GM18873 (cell line): ENCODE measurements around the gene PWWP3B.
"Not testable (repeated sequence)": the region's sequence is repeated elsewhere in the genome, so short reads cannot be mapped to it uniquely, and the experiment has no call there.

Experiments used
- ATAC-seq: cut with Tn5 transposase; IDR thresholded peaks from one replicate; pipeline ENCODE4 v1.9.1; 2021; ENCODE audit warnings: mild to moderate bottlenecking, moderate library complexity, moderate number of reproducible peaks; ENCODE audit not compliant: unreplicated experiment, low FRiP score

The PWWP3B gene

DNA sequence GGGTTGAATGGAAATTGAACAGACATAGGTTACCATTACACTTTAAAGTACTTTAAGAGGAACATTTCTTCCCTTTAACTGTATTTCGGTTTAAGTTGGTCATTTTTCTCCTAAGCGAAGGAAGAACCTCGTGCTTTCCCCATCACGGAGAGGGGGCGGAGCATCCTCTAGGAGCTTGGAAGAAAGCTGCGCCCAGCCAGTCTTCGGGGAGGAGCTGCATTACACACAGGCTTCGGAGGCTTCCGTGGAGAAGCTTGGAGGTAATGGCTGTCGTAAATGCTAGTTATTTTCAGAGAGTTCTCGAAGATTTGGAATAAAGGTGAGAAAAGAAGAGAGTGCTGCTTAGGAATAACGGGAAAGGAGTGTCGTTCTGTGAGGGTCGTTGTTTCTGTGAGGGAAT is at the start of gene PWWP3B:
Gene PWWP3B (plus strand): TSS at position 199 of the 400 bp plus-strand sequence. CDS start 37,128 bp downstream, outside the sequence.
- no peak for ATAC-seq

DNA sequence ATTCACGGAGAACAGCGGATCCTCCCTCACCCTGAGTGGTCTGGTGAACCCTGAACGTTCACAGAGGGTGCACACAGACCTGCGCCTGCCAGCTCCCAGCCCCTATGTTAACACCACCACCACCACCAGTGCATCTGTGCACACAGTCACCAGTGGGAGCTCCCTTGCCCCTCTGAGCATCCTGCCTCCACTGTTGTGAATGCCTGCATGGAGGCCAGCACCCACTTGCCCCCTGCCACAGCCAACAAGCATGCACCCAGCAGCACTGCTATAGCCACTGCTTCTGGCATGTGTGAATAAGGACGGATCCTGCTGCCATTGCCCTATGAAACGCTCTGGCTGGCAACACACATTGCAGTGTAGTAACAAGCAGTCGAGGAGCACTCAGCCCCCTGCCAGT is 29.1 kb upstream of the PWWP3B start:
- no peak for ATAC-seq

DNA sequence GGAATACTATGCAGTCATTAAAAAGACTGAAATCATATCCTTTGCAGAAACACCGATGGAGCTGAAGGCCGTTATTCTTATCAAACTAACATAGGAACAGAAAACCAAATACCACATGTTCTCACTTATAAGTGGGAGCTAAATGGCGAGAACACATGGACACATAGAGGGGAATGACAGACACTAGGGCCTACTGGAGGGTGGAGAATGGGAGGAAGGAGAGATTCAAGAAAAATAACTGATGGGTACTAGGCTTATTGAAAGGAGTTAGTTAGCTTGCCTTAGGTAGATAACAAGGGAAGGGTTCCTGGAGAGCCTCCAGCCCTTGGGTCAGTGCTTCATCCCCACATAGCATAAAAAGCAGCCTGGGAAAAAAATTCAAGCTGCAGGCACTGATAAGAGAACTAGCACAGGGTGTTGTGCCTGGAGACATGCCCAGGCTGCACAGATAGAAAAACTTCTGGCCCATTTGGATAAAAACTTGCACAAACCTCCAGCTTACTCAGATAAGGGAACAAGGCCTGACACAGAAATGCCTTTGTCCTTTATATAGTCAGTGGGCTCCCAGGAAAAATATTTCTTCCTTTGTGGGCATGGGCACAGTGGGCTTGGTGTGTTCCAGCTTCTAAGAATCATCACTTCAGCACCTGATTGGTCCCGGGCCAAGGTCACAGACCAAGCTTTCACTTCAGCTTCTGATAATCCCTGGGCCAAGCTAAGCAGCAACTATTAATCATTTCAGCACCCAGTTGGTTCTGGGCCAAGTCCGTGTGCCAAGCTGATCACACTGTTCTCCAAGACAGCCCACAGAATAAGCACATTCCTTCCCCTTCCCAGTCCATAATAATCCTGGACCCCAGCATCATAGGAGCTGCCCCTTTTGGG is 23.1 kb upstream of the PWWP3B start:
- ATAC-seq, result no peak

DNA sequence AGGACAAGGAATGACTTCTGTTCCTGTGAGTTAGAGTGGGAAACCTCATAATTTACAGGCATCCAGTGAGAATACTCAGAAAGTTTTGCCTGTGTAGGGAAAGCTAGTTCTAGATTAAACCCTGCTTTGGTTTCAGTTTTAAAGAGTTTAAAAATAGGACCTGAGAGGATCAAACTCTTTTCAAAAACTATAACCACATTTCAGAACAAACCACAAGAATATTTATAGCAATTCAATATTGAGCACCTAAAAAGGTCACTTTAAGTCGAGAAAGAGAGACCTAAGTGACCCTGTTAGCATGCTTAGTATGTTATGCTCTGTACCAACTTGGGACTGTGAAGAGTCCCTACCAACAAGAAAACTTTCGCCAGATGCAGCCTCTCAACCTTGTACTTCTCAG is 17.4 kb upstream of the PWWP3B start:
- ATAC-seq, result no peak

DNA sequence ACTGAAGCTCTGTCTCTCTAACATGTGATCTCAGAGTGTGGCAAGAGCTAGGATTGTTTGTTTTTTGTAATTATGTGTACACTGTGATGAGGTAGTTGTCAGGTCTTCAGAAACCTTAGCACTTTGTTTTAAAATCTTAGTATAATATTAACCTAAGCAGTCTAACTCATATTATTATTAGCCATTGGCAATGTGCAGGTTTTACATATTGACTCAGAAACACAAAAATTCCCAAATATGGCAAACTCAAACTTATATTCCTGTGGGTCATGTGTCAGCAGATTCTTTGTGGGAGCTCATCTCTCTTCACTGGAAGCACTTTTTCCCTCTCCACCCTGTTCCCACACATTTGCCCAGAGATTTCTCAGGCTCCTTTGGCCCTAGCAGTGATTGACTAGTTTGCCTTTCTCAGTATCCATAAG is 8.2 kb upstream of the PWWP3B start:
- no peak for ATAC-seq

DNA sequence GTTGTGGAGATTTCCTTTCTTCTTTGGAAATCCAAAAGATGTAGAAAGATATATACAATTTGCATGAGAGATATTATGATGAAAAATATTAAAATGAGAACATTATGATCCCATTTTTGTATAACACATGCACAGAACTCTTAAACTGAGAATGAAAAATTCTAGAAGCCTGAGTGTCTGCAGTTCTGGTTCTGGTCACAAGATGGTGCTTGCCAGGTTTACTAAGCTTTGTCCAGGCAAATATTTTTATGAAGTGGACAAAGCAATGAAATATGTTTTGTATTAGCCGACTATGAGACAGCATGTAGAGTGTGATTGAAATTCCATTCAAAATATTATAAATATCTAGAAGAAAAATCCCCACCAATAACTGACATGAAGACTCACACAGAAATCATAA is 2.2 kb downstream of the PWWP3B start:
- ATAC-seq, result no peak

DNA sequence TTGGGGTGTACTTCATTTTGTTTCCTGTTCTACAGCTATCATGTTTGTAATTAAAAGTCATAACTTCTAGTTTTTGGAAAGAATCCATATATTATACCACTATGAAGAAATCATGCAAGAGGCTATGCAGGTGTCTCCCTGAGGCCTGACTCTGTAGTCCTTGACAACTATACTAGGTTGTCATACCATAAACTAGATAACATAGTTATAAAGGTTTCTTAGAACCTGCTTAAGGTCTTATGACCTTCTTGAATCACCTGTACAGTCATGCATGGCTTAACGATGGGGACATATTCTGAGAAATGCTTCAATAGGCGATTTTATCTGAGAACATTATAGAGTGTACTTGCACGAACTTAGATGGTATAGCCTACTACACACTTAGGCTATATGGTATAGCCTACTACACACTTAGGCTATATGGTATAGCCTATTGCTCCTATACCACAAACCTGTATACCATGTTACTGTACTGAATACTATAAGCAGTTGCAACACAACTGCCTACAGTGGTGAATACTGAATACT is 3.3 kb downstream of the PWWP3B start:
- no peak for ATAC-seq

DNA sequence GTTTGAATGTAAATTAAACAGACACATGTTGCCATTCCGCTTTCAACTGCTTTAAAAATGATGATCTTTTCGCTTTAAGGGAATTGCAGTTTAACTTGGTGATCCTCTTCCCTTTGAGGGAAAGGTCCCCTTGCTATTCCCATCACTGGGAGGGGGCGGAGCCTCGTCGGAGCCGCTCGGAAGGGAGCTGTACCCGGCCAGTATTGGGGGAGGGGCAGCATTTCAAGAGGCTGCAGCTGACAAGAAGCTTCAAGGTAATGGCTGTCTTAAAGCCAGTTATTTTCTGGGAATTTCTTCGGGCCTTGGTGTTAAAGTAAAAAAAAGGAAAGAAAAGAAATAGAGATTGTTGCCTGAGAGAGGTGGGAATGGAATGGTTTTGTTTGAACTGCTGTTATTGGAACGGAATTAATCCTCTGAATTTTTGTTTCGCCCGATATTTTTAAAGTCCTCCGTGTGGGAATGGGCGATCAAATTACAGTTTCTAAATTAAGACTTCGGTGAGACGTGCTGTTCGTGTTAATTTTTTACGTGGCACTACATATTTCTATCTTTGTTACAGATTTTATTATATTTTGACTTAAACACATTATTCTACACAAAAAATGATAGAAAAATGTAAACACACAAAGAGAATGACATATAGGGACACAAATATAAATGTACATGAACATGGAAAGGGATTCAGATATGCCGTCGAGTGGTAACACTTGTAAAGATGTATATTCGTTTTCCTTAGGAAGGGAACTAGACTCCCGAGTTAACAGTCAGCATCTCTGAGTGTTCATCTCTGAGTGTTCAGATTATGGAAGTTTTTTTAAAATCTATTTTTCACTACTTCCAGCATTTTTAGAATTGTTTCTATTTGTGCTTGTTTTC is 9.2 kb downstream of the PWWP3B start:
- ATAC-seq, result no peak

DNA sequence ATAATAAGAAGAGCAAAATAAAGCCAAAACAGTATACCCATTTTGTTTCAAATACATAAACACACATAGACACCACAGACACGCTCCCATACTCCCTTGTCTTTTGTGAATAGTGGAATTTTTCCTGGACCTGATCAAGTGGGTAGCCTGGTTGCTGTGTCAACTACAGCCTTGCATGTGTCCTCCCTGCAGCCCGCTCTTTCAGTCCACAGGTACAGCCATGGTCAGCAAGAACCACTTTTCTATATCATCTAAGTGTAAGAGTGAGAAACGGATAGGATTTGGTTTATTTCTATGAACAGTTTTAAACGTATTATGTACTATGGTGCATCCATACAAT is 9.8 kb downstream of the PWWP3B start:
- ATAC-seq, result no peak

DNA sequence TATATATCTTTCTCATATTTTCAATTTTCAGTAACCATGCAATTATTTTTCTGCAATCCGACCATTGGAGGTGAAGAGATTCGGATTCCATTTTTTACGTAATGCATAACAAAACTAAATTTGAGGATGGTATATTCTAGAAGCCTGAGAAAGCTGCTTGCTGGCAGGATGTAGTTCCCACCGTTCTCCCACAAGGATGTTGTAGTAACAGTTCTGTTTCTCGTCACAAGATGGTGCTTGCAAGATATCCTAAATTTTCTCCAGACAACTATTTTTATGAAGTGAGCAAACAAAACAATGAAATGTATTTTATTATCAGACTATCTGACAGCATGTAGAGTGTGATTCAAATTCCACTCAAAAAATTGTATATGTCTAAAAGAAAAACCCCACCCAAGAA is 10.7 kb downstream of the PWWP3B start:
- no peak for ATAC-seq

DNA sequence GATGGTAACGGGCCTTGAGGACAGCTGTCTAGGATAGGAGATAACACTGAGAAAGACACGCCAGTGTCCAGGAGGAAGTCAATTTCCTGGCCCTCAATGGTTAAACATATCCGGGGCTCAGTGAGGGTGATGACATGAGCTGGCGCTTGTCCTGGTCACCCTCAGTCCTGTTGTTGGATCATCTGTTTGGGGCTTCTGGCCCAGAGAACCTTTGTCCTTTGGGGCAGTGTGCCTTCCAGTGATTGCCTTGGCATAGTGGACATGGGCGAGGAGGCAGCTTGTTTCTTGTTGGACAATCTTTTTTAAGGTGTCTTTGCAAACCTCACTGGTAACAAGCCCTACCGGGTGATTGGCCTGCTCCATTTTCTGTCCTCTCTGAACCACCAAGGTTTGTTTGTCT is 15.6 kb downstream of the PWWP3B start:
- ATAC-seq, result not testable (repeated sequence)

DNA sequence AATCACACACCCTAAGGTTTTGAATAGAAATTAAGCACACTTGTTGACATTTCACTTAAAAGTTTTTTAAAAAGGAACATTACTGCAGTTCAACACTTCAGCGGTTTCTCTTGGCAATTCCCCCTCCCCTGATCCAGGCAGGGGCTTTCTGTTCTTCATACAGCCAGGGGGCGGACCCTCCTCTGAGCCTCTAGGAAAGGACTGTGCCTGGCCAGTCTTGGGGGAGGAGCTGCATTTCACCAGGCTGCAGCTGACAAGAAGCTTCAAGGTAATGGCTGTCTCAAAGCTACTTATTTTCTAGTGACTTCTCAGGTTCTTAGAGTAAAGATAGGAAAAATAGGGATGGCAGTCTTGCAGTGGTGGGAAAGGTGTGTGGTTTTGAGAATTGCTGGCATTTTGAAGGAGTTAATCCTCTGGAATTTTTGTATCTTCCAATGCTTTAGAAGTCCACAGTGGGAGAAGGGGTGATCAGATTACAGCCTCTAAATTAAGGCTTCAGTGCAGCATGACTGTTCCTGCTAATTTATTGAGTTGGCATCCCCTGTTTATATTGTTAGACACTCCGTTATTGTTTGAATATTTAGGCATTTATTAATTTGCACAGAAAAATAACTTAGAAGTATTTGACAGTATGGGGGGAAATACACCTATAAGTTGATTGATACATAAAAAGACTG is 33.5 kb downstream of the PWWP3B start:
- no peak for ATAC-seq

DNA sequence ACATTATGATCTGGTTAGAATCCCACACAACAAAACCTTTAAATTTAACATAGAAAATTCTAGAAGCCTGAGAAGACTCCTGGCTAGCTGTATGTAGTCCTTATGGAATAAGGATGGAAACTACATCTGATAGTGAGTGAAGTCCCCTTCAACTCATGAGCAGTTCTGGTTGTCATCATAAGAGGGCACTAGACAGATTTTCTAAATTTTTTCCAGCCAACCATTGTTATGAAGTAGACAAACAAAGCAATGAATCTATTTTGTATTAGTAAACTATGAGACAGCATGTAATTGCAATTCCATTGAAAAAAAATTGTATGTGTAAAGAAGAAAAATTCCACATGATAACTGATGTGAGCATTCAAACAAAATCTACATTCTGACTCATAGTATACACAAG is 35.2 kb downstream of the PWWP3B start:
- no peak for ATAC-seq

DNA sequence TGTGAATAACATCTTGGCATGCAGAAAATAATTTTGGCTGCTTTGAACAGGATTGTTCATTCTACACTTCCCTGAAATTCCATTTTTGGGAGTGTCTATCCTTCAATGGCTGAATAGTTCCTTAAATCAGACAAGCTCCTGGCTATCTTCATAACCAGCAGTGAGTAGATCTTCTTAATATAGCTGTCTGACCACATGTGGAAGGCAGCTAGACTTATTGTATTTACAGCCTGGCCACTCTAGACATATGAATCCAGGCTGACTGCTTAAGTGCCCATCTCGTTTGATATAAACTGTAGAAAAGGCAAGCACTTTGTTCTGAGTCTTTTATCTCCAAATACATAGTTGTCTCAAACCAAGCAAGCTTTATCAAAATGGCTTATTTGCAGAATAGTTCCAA is 40.0 kb downstream of the PWWP3B start:
- ATAC-seq, result no peak
